ENCODE measurements around the gene DDX4.

Gene DDX4

DNA sequence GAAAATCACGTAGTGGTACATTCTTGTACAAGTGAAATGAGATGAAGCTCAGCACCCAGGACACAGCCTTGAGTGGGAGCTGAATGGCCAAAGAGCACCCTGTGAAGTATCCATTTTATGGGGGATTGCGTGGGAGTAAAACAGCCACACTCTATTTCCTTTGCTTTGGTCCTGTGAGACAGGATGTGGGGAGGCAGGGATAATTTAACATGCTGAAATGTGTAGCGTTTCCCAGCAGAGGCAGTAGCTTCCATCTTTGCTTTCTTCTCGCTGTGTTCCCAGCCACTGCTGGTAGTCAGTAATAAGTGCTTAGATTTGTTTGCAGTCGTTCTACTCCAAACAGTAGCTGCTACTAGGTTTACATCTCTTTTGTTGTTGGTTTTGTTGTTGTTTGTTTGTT is 117.6 kb downstream of the DDX4 start:
- Histone ChIP-seq H3K27me3 (ENCODE audit: control insufficient read depth in 1 of 2, insufficient read depth in 1 of 2, low read length in 2 of 2) (no peaks in the 10 kb centered on the region), H3K4me2 (ENCODE audit: low read length, poor library complexity, severe bottlenecking) (no peak overlapping the region), H3K79me1 (replicated peaks; ENCODE audit: low read length, poor library complexity, severe bottlenecking) (peaks cover 12% of the 10 kb centered on the region), H2BK15ac (ENCODE audit: low read depth, poor library complexity, severe bottlenecking) (peak overlapping the region; percentile 20), H3K23ac (ENCODE audit: low read length in 2 of 2) (peak overlapping the region in 1 of 2 experiments; percentile 66), H2BK120ac (ENCODE audit: low read depth, low read length) (peak overlapping the region; percentile 39), H3K14ac (ENCODE audit: low read length in 2 of 2) (no peak overlapping the region), H3K9me3 (ENCODE audit: control insufficient read depth, low read length) (no peaks in the 10 kb centered on the region), H3K36me3 (ENCODE audit: control insufficient read depth in 1 of 2, insufficient read depth in 2 of 2, low read depth in 1 of 2, low read length in 2 of 2) (peaks cover 0 to 2% of the 10 kb centered on the region in 2 experiments), H3K18ac (ENCODE audit: low read depth in 1 of 2, low read length in 2 of 2) (peak overlapping the region in 1 of 2 experiments; percentile 61), H4K91ac (ENCODE audit: low read length) (peak overlapping the region; percentile 8), H3K4me3 (ENCODE audit: insufficient read depth in 1 of 2, low read depth in 1 of 2, low read length in 2 of 2) (no peak overlapping the region), H3K9ac (ENCODE audit: low read length) (no peak overlapping the region), H2BK12ac (ENCODE audit: low read length in 2 of 2) (peak overlapping the region in 1 of 2 experiments; percentile 30), H3K4me1 (ENCODE audit: control insufficient read depth, insufficient read depth, low read depth, low read length) (peaks cover 3% of the 10 kb centered on the region), H2AK5ac (ENCODE audit: low read length, severe bottlenecking) (no peak overlapping the region), H4K8ac (ENCODE audit: low read length) (peak overlapping the region; percentile 20), H2AFZ (ENCODE audit: low read depth, low read length) (no peak overlapping the region), H2BK5ac (ENCODE audit: low read depth, low read length, poor library complexity, severe bottlenecking) (no peak overlapping the region), H3K27ac (ENCODE audit: low read length, poor library complexity, severe bottlenecking) (no peak overlapping the region), H3K4ac (ENCODE audit: low read depth in 1 of 2, low read length in 2 of 2) (no peak overlapping the region)
- WGBS: 64% methylated on average over 5 of the region's 5 CpGs
- no peak for DNase-seq

DNA sequence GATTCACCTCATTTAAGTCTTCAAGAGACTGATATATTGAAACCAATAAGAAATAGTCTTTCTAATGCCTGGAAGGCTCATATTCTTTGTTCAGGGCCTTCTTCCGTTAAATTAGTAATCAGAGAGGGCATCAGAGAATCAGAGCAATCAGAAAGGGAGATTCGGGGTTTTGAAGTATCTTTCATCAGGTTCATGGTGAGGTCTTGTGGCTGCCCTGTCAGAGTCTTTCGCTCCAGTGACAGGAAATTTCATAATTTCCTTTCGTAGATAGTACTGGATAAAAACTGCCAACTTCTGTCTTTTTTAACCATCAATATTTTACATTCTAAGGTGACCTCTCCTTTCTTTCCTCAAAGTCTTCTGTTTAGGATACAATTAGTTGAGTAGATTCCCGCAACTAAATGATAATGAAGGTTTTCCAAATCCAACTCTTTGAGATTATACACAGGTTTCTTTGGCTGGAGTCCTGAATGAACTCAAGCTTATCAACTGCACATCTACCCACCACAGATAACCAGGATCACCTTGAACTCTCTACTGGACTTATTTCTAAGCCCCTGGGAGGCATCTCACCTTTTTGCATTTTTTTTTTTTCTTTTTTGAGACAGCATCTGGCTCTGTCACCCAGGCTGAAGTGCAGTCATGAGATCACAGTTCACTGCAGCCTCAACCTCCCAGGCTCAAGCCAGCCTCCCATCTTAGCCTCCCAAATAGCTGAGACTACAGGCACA is 118.8 kb downstream of the DDX4 start:
- Histone ChIP-seq H3K36me3 (ENCODE audit: control insufficient read depth in 1 of 2, insufficient read depth in 2 of 2, low read depth in 1 of 2, low read length in 2 of 2) (peaks cover 0 to 10% of the 10 kb centered on the region in 2 experiments), H4K91ac (ENCODE audit: low read length) (no peak overlapping the region), H2BK120ac (ENCODE audit: low read depth, low read length) (no peak overlapping the region), H3K27me3 (ENCODE audit: control insufficient read depth in 1 of 2, insufficient read depth in 1 of 2, low read length in 2 of 2) (no peaks in the 10 kb centered on the region), H3K4me1 (ENCODE audit: control insufficient read depth, insufficient read depth, low read depth, low read length) (peaks cover 3% of the 10 kb centered on the region), H3K23ac (ENCODE audit: low read length in 2 of 2) (no peak overlapping the region), H3K27ac (ENCODE audit: low read length, poor library complexity, severe bottlenecking) (no peak overlapping the region), H2BK15ac (ENCODE audit: low read depth, poor library complexity, severe bottlenecking) (no peak overlapping the region), H3K4ac (ENCODE audit: low read depth in 1 of 2, low read length in 2 of 2) (no peak overlapping the region), H2BK5ac (ENCODE audit: low read depth, low read length, poor library complexity, severe bottlenecking) (no peak overlapping the region), H2AFZ (ENCODE audit: low read depth, low read length) (no peak overlapping the region), H3K9ac (ENCODE audit: low read length) (no peak overlapping the region), H3K18ac (ENCODE audit: low read depth in 1 of 2, low read length in 2 of 2) (no peak overlapping the region), H4K8ac (ENCODE audit: low read length) (no peak overlapping the region), H3K4me2 (ENCODE audit: low read length, poor library complexity, severe bottlenecking) (no peak overlapping the region), H2AK5ac (ENCODE audit: low read length, severe bottlenecking) (no peak overlapping the region), H3K79me1 (replicated peaks; ENCODE audit: low read length, poor library complexity, severe bottlenecking) (peaks cover 15% of the 10 kb centered on the region), H2BK12ac (ENCODE audit: low read length in 2 of 2) (no peak overlapping the region), H3K4me3 (ENCODE audit: insufficient read depth in 1 of 2, low read depth in 1 of 2, low read length in 2 of 2) (no peak overlapping the region), H3K9me3 (ENCODE audit: control insufficient read depth, low read length) (peaks cover 5% of the 10 kb centered on the region), H3K14ac (ENCODE audit: low read length in 2 of 2) (no peak overlapping the region)
- WGBS: 84% methylated on average over 5 of the region's 5 CpGs
- DNase-seq: no peak

DNA sequence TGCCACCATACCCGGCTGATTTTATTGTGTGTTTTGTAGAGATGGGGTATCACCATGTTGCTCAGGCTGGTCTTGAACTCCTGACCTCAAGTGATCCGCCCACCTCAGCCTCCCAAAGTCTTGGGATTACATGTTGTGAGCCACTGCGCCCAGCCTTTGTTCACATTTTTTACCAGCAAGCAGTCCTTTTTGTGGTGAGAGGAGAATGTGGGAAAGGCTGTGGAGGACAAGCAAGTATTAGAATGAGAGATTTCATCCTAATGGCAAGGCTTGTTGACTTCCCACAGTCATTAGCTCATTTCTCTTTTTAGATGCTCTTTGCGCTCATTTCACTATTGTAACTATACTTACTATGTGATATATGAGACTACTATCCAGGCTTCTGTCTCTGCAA is 119.4 kb downstream of the DDX4 start:
- H2BK15ac ChIP-seq (ENCODE audit: low read depth, poor library complexity, severe bottlenecking): no peak overlapping the region

DNA sequence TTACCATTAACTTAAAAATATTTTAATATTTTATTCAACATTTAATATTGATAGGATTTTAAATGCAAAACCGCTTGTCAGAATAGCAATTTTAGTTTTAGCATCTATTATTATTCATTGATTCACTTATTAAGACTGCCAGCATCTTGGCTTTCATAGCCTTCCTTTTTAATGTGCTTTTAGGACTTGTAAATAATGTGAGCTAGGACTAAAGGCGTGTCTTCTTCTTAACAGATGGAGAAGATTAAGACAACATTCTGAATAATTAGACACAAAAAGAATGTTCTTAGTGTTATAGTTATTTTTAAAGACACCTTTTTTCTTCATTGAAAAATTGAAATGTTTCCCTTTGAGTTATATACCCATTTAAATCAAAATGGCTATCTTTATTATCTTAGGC is 120.2 kb downstream of the DDX4 start:
- H3K9me3 ChIP-seq (ENCODE audit: control insufficient read depth, low read length): peaks cover 5% of the 10 kb centered on the region
- no peak overlapping the region for H2BK12ac ChIP-seq (ENCODE audit: low read length in 2 of 2)
- no peak overlapping the region for H3K18ac ChIP-seq (ENCODE audit: low read depth in 1 of 2, low read length in 2 of 2)
- peaks cover 3% of the 10 kb centered on the region for H3K4me1 ChIP-seq (ENCODE audit: control insufficient read depth, insufficient read depth, low read depth, low read length)
- H3K27me3 ChIP-seq (ENCODE audit: control insufficient read depth in 1 of 2, insufficient read depth in 1 of 2, low read length in 2 of 2): no peaks in the 10 kb centered on the region
- H3K14ac ChIP-seq (ENCODE audit: low read length in 2 of 2): no peak overlapping the region
- WGBS: no CpG with 5 or more reads among the region's 2 CpGs
- no peak overlapping the region for H2BK15ac ChIP-seq (ENCODE audit: low read depth, poor library complexity, severe bottlenecking)
- H3K23ac ChIP-seq (ENCODE audit: low read length in 2 of 2): no peak overlapping the region
- H2BK120ac ChIP-seq (ENCODE audit: low read depth, low read length): no peak overlapping the region
- no peak overlapping the region for H3K9ac ChIP-seq (ENCODE audit: low read length)
- no peak overlapping the region for H3K4ac ChIP-seq (ENCODE audit: low read depth in 1 of 2, low read length in 2 of 2)
- H2AK5ac ChIP-seq (ENCODE audit: low read length, severe bottlenecking): no peak overlapping the region
- DNase-seq: no peak
- no peak overlapping the region for H3K4me3 ChIP-seq (ENCODE audit: insufficient read depth in 1 of 2, low read depth in 1 of 2, low read length in 2 of 2)
- no peak overlapping the region for H3K4me2 ChIP-seq (ENCODE audit: low read length, poor library complexity, severe bottlenecking)
- peaks cover 15% of the 10 kb centered on the region for H3K79me1 ChIP-seq (replicated peaks; ENCODE audit: low read length, poor library complexity, severe bottlenecking)
- no peak overlapping the region for H3K27ac ChIP-seq (ENCODE audit: low read length, poor library complexity, severe bottlenecking)
- no peak overlapping the region for H4K8ac ChIP-seq (ENCODE audit: low read length)
- peaks cover 0 to 10% of the 10 kb centered on the region in 2 experiments for H3K36me3 ChIP-seq (ENCODE audit: control insufficient read depth in 1 of 2, insufficient read depth in 2 of 2, low read depth in 1 of 2, low read length in 2 of 2)
- no peak overlapping the region for H2AFZ ChIP-seq (ENCODE audit: low read depth, low read length)
- no peak overlapping the region for H2BK5ac ChIP-seq (ENCODE audit: low read depth, low read length, poor library complexity, severe bottlenecking)
- H4K91ac ChIP-seq (ENCODE audit: low read length): no peak overlapping the region

More for the DNA sequence above, 119.4 kb downstream of the DDX4 start:
- Histone ChIP-seq H2AK5ac (ENCODE audit: low read length, severe bottlenecking) (no peak overlapping the region), H3K14ac (ENCODE audit: low read length in 2 of 2) (no peak overlapping the region), H2BK12ac (ENCODE audit: low read length in 2 of 2) (no peak overlapping the region), H3K4me1 (ENCODE audit: control insufficient read depth, insufficient read depth, low read depth, low read length) (peaks cover 3% of the 10 kb centered on the region), H2AFZ (ENCODE audit: low read depth, low read length) (no peak overlapping the region), H3K79me1 (replicated peaks; ENCODE audit: low read length, poor library complexity, severe bottlenecking) (peaks cover 15% of the 10 kb centered on the region), H3K4ac (ENCODE audit: low read depth in 1 of 2, low read length in 2 of 2) (no peak overlapping the region), H3K9ac (ENCODE audit: low read length) (no peak overlapping the region), H2BK5ac (ENCODE audit: low read depth, low read length, poor library complexity, severe bottlenecking) (no peak overlapping the region), H3K36me3 (ENCODE audit: control insufficient read depth in 1 of 2, insufficient read depth in 2 of 2, low read depth in 1 of 2, low read length in 2 of 2) (peaks cover 0 to 10% of the 10 kb centered on the region in 2 experiments), H3K18ac (ENCODE audit: low read depth in 1 of 2, low read length in 2 of 2) (no peak overlapping the region), H3K27ac (ENCODE audit: low read length, poor library complexity, severe bottlenecking) (no peak overlapping the region), H3K27me3 (ENCODE audit: control insufficient read depth in 1 of 2, insufficient read depth in 1 of 2, low read length in 2 of 2) (no peaks in the 10 kb centered on the region), H3K4me2 (ENCODE audit: low read length, poor library complexity, severe bottlenecking) (no peak overlapping the region), H4K8ac (ENCODE audit: low read length) (no peak overlapping the region), H3K4me3 (ENCODE audit: insufficient read depth in 1 of 2, low read depth in 1 of 2, low read length in 2 of 2) (no peak overlapping the region), H3K9me3 (ENCODE audit: control insufficient read depth, low read length) (peaks cover 5% of the 10 kb centered on the region), H3K23ac (ENCODE audit: low read length in 2 of 2) (no peak overlapping the region), H4K91ac (ENCODE audit: low read length) (no peak overlapping the region), H2BK120ac (ENCODE audit: low read depth, low read length) (no peak overlapping the region)
- DNase-seq: no peak
- WGBS: 96% methylated on average over 3 of the region's 4 CpGs

Measured in mesenchymal stem cell (in vitro differentiated cells and primary cell).